ENCODE measurements around the gene KIF4A. TPM values are rescaled to one million over a fixed set of nuclear protein-coding genes. Genes with fewer than 3 reads are reported as not detected.

The KIF4A gene
- total RNA-seq (2016; rRNA removed; fragmentation: Illumina TruSeq; extraction: Trizol), result 28.2 and 42.2 TPM in 2 replicates
- 5.5 and 6.2 TPM in 2 replicates for total RNA-seq (2016; cell fraction: cytosol; rRNA removed; fragmentation: Illumina TruSeq; extraction: Trizol; ENCODE audit: low read depth)
- total RNA-seq (2016; cell fraction: insoluble cytoplasmic fraction; rRNA removed; fragmentation: Illumina TruSeq; extraction: Trizol), result 28.0 and 41.6 TPM in 2 replicates
- 6.7 and 8.1 TPM in 2 replicates for total RNA-seq (2016; cell fraction: membrane; rRNA removed; fragmentation: Illumina TruSeq; extraction: Trizol)
- total RNA-seq (2016; cell fraction: nucleus; rRNA removed; fragmentation: Illumina TruSeq; extraction: Trizol), result 24.1 and 25.7 TPM in 2 replicates
- polyA plus RNA-seq (2011; rRNA removed), result 5.6 and 9.4 TPM in 2 replicates
- 4.9 and 5.4 TPM in 2 replicates for polyA plus RNA-seq (2011; cell fraction: cytosol; rRNA removed)
- 3.6 and 4.3 TPM in 2 replicates for polyA plus RNA-seq (2011; cell fraction: nucleus; rRNA removed)
- polyA plus RNA-seq (2012), result 4.9 and 10.9 TPM in 2 replicates
- 0.69 and 0.99 TPM in 2 replicates for polyA plus RNA-seq (2016; cell fraction: cytosol; fragmentation: Illumina TruSeq; extraction: Trizol; ENCODE audit: low read depth)
- 31.4 and 33.9 TPM in 2 replicates for polyA plus RNA-seq (2016; cell fraction: insoluble cytoplasmic fraction; fragmentation: Illumina TruSeq; extraction: Trizol; ENCODE audit: low read depth)
- polyA plus RNA-seq (2016; cell fraction: membrane; fragmentation: Illumina TruSeq; extraction: Trizol; ENCODE audit: low read depth), result 2.3 and 3.3 TPM in 2 replicates
- polyA plus RNA-seq (2016; cell fraction: nucleus; fragmentation: Illumina TruSeq; extraction: Trizol; ENCODE audit: insufficient read depth, low read depth), result 24.0 and 24.4 TPM in 2 replicates
- polyA minus RNA-seq (2011; rRNA and poly(A)+ RNA removed; ENCODE audit: low replicate concordance), result 5.2 and 36.2 TPM in 2 replicates
- polyA minus RNA-seq (2011; cell fraction: cytosol; rRNA and poly(A)+ RNA removed), result 6.7 and 8.5 TPM in 2 replicates
- polyA minus RNA-seq (2011; cell fraction: nucleus; rRNA and poly(A)+ RNA removed), result 11.3 and 13.4 TPM in 2 replicates
- Bru-seq, nascent RNA, result percentile 50 among the genes with signal in this experiment
- percentile 54 among the genes with signal in this experiment for BruChase-seq, experiment 1, labeled RNA remaining after a 6-hour chase
- BruChase-seq, experiment 2, labeled RNA remaining after a 2-hour chase, result percentile 51 among the genes with signal in this experiment
- long read RNA-seq, experiment 1, full-length matches to known transcripts, result 1 of 13 reads
- long read RNA-seq, experiment 1, partial matches to known transcripts, result 11 of 13 reads
- long read RNA-seq, experiment 1, other reads (novel, unspliced or antisense), result 1 of 13 reads
- long read RNA-seq, experiment 2, full-length matches to known transcripts, result 1 of 14 reads
- long read RNA-seq, experiment 2, partial matches to known transcripts, result 9 of 14 reads
- long read RNA-seq, experiment 2, other reads (novel, unspliced or antisense), result 4 of 14 reads

- DNase-seq (ENCODE audit: low spot score) (peak; percentile 72), ATAC-seq (peak; percentile 99), FAIRE-seq (peak; percentile 97)
- H3K36me3 ChIP-seq (replicated peaks in 1 of 2; ENCODE audit: control insufficient read depth in 1 of 2, insufficient read depth in 2 of 2, low read length in 2 of 2), result peaks cover 1 to 7% of the 10 kb centered on the region in 2 experiments; a peak in 3 of 5 replicates
- H3K27me3 ChIP-seq (ENCODE audit: control insufficient read depth in 1 of 2, insufficient read depth in 2 of 2, low read length in 2 of 2), result no peaks in the 10 kb centered on the region; a peak in 1 of 5 replicates
- CTCF ChIA-PET (ENCODE audit: low intra/inter-chr PET ratio, low total read pairs), result interaction anchor here (1.6 kb wide), 1 partner anchor 93 kb away, joined by 3 read pairs; no protein-coding TSS in a partner anchor
- 0% methylated on average over 1 of the region's 62 CpGs for WGBS (ENCODE audit: low lambda C conversion rate)
- H3K79me2 ChIP-seq (ENCODE audit: insufficient read depth, low read length), result peaks cover 15% of the 10 kb centered on the region
- H3K4me2 ChIP-seq (ENCODE audit: low read depth, low read length), result peak within 1 kb of the TSS; percentile 74
- in situ Hi-C loops (cut with HindIII; ENCODE audit: extremely low pct_ligation_motif_present, low pct_unique_long_range_greater_than_20kb), result no loop called here
- TSS peak; percentile 76 for BruUV-seq (replicated peaks)
- no peaks in the 10 kb centered on the region for H3K9me3 ChIP-seq (ENCODE audit: low read length)
- H4K20me1 ChIP-seq (ENCODE audit: insufficient read depth, low read length), result no peaks in the 10 kb centered on the region
- POLR2A ChIA-PET, result interaction anchor here (1.0 to 1.1 kb wide), 3 partner anchors 10 to 157 kb away, joined by 3 to 5 read pairs (median 3); partner anchors contain the start of genes IGBP1 and P2RY4
- H3K4me1 ChIP-seq (ENCODE audit: insufficient read depth, low read length), result peaks cover 23% of the 10 kb centered on the region
- H3K9ac ChIP-seq (ENCODE audit: insufficient read depth, low read depth, low read length), result peak within 1 kb of the TSS; percentile 77
- intact Hi-C loops (cut with micrococcal nuclease; ENCODE audit: unreplicated experiment), result loop anchor here (5.0 to 10.0 kb wide), 2 partner anchors 142 to 1015 kb away; no protein-coding TSS in a partner anchor
- peak within 1 kb of the TSS; percentile 68 to 83 (median 82) for H3K4me3 ChIP-seq (replicated peaks in 1 of 3; ENCODE audit: insufficient read depth in 1 of 3, low read depth in 2 of 3, low read length in 3 of 3)
- H3K27ac ChIP-seq (ENCODE audit: extremely low read length, insufficient read depth, low read length), result peak within 1 kb of the TSS; percentile 80
- peak within 1 kb of the TSS; percentile 11 for H2AFZ ChIP-seq (ENCODE audit: low read length)
- TF ChIP-seq DNMT1 (CRISPR knock-in tag; IDR thresholded peaks at IDR 0.05) (0 out of 2 replicates have a peak, but pooled peaks have one; percentile 23), ZNF670 (CRISPR knock-in tag; IDR thresholded peaks at IDR 0.05; ENCODE audit: borderline replicate concordance) (no peak), TARDBP (CRISPR knock-in tag; IDR thresholded peaks at IDR 0.05) (no peak; the same call in 1 of the 2 replicates), CENPX (CRISPR knock-in tag; IDR thresholded peaks at IDR 0.05) (no peak), ZFP62 (CRISPR knock-in tag; IDR thresholded peaks at IDR 0.05) (no peak), ZBTB7B (CRISPR knock-in tag; IDR thresholded peaks at IDR 0.05) (no peak), TBL1XR1 (IDR thresholded peaks at IDR 0.05; ENCODE audit: borderline replicate concordance, low read length, partially characterized antibody) (no peak), POGK (CRISPR knock-in tag; conservative IDR thresholded peaks at IDR 0.05) (no peak), ZNF605 (CRISPR knock-in tag; IDR thresholded peaks at IDR 0.05) (no peak), ZNF512B (CRISPR knock-in tag; IDR thresholded peaks at IDR 0.05; ENCODE audit: borderline replicate concordance) (no peak), ATF7 (IDR thresholded peaks at IDR 0.05) (no peak), ATF7 (CRISPR knock-in tag; IDR thresholded peaks at IDR 0.05) (no peak)
These were observed at the start of gene KIF4A, which contains the start of gene PDZD11 for GRCh38 chrX:70289793-70290770. Gene KIF4A, plus strand, starts transcription at chrX:70290104. Its CDS starts 355 bp downstream, at chrX:70290459. Gene PDZD11, minus strand, starts transcription at chrX:70289927. Its CDS starts 586 bp downstream, at chrX:70289341.

Measured in HepG2 (cell line).